GM18858 (cell line): ENCODE measurements around the gene DOCK3.
"Not testable (repeated sequence)": the region's sequence is repeated elsewhere in the genome, so short reads cannot be mapped to it uniquely, and the experiment has no call there.

ENCODE experiments used
- ATAC-seq: cut with Tn5 transposase; IDR thresholded peaks from one replicate; pipeline ENCODE4 v1.9.1; 2021; ENCODE audit not compliant: unreplicated experiment

The DOCK3 gene

GRCh38 chr3:50675179-50676030 is 678 bp downstream of the DOCK3 start:
- no peak for ATAC-seq

- ATAC-seq: no peak
These were observed 1.4 kb downstream of the DOCK3 start for GRCh38 chr3:50676031-50676705.

GRCh38 chr3:50687127-50687751 is 12.5 kb downstream of the DOCK3 start:
- ATAC-seq: no peak

- no peak for ATAC-seq
These were observed 13.2 kb downstream of the DOCK3 start for GRCh38 chr3:50687916-50688315.

- not testable (repeated sequence) for ATAC-seq
These were observed 13.9 kb downstream of the DOCK3 start for GRCh38 chr3:50688602-50689001.

- no peak for ATAC-seq
These were observed 14.8 kb downstream of the DOCK3 start for GRCh38 chr3:50689558-50689957.

- no peak for ATAC-seq
These were observed 20.3 kb downstream of the DOCK3 start for GRCh38 chr3:50695031-50695430.

- no peak for ATAC-seq
These were observed 21.5 kb downstream of the DOCK3 start for GRCh38 chr3:50696276-50696675.

- no peak for ATAC-seq
These were observed 23.5 kb downstream of the DOCK3 start for GRCh38 chr3:50698269-50698668.

GRCh38 chr3:50708620-50709019 is 33.9 kb downstream of the DOCK3 start:
- ATAC-seq: no peak

GRCh38 chr3:50714946-50715345 is 40.2 kb downstream of the DOCK3 start:
- no peak for ATAC-seq

GRCh38 chr3:50724831-50725230 is 50.1 kb downstream of the DOCK3 start:
- no peak for ATAC-seq

GRCh38 chr3:50734985-50735384 is 60.3 kb downstream of the DOCK3 start:
- ATAC-seq: no peak

GRCh38 chr3:50737193-50737905 is 62.6 kb downstream of the DOCK3 start:
- ATAC-seq: no peak

GRCh38 chr3:50737906-50738598 is 63.3 kb downstream of the DOCK3 start:
- ATAC-seq: no peak

GRCh38 chr3:50743643-50744042 is 68.9 kb downstream of the DOCK3 start:
- ATAC-seq: no peak

- no peak for ATAC-seq
These were observed 75.1 kb downstream of the DOCK3 start for GRCh38 chr3:50749822-50750221.

- ATAC-seq: no peak
These were observed 84.3 kb downstream of the DOCK3 start for GRCh38 chr3:50759015-50759414.

- ATAC-seq: no peak
These were observed 103.0 kb downstream of the DOCK3 start for GRCh38 chr3:50777680-50778079.

- not testable (repeated sequence) for ATAC-seq
These were observed 107.0 kb downstream of the DOCK3 start for GRCh38 chr3:50781766-50782165.

- ATAC-seq: no peak
These were observed 111.9 kb downstream of the DOCK3 start for GRCh38 chr3:50786631-50787030.
